Hematopoietic multipotent progenitor cell treated with erythropoietin and hydrocortisone succinate and interleukin-3 and kit ligand, for 17 days (in vitro differentiated cells): ENCODE data around the gene SARDH.

ENCODE experiments used
- DNase-seq: peaks from one replicate; pipeline ENCODE4 v3.0.0-alpha.2; 2015; ENCODE audit warnings: low spot score

Gene SARDH

GRCh38 chr9:133666845-133667244 lies 71.3 kb downstream of the SARDH start:
- no peak for DNase-seq

GRCh38 chr9:133666387-133666786 lies 71.8 kb downstream of the SARDH start:
- no peak for DNase-seq

GRCh38 chr9:133665535-133665934 lies 72.6 kb downstream of the SARDH start:
- DNase-seq: no peak

GRCh38 chr9:133665096-133665495 lies 73.1 kb downstream of the SARDH start:
- DNase-seq: no peak

GRCh38 chr9:133664173-133665050 lies 73.7 kb downstream of the SARDH start:
- no peak for DNase-seq

GRCh38 chr9:133661846-133662540 lies 76.2 kb downstream of the SARDH start:
- no peak for DNase-seq

DNA sequence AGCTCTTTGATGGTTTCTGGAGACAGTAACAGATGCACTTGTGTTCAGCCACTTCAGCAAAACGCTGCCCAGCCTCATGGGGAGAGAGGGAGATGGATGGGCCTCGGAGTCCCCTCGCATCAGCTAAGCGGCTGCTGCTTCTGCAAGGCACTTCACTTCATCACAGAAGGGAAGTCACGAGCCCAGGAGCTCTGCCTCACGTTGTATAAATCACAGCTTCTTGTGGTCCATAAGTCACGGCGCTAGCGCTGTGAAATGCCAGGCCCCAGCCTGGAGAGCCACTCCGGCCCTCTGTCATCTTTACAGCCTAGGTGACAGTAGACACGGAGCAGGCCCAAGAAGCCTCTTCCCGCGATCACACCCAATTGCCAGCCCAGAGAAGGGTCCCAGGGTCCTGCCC lies 78.6 kb downstream of the SARDH start:
- DNase-seq: no peak

- DNase-seq: no peak
Measured at GRCh38 chr9:133658442-133659431, 79.4 kb downstream of the SARDH start.

- no peak for DNase-seq
Measured at GRCh38 chr9:133657120-133657661, 81.0 kb downstream of the SARDH start.

DNA sequence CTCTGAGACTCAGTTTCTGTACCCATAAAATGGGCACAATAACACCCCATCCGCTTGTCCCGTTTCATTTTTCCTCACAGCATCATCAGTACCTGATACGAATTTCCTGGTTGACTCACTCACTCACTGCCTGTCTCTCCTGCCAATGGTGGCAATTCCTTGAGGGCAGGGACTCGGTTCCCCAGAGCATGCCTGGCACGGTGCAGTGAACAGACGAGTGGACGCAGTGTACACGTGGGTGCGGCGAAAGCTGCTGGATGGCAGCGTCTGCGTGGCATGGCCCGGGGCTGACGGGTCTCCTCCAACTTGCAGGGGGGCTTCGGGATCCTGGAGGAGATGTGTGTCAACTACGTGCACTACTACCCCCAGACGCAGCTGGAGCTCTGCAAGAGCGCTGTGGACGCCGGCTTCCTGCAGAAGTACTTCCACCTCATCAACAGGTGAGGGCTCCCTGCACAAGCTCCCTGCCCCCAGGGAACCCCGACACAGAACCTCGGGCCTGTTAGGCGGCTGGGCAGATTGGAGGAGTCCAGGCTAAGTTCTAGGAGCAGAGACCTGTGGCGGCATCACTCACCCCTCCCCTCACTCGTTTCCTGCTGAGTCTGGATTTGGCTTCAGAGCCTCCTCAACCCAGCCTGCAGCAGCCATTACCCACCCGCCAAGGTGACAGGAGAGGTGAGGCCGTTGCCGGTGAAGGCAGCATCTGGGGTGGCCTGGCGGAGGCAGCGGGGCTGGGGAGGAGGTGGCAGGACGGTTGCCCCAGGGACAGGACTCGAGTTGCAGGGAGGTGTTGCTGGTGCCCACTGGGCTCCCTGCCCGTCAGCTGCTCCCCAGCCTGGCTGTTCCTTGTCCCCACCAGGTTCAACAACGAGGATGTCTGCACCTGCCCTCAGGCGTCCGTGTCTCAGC lies 81.7 kb downstream of the SARDH start:
- DNase-seq: no peak

- no peak for DNase-seq
Measured at GRCh38 chr9:133655701-133656100, 82.5 kb downstream of the SARDH start.

GRCh38 chr9:133654736-133655657 lies 83.2 kb downstream of the SARDH start:
- no peak for DNase-seq

DNA sequence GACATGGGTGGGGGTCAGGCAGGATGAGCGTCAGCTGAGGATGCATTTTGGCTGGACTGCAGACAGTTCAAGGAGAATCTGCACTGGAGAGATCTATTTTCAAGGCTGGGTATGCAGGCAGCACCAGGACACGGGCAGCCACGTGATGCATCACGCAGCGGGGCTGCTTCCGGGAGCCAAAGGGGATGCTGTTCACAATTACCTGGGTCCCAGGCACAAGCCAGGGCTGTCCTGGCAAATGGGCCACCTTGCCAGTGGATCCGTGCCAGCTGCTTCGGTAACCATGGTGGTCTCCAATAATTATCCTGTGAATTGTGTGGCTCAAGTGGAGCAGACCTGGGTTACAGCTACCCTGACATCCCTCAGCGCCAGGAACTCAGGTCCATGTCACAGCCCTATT lies 84.5 kb downstream of the SARDH start:
- no peak for DNase-seq

- no peak for DNase-seq
Measured at GRCh38 chr9:133650026-133650425, 88.1 kb downstream of the SARDH start.

DNA sequence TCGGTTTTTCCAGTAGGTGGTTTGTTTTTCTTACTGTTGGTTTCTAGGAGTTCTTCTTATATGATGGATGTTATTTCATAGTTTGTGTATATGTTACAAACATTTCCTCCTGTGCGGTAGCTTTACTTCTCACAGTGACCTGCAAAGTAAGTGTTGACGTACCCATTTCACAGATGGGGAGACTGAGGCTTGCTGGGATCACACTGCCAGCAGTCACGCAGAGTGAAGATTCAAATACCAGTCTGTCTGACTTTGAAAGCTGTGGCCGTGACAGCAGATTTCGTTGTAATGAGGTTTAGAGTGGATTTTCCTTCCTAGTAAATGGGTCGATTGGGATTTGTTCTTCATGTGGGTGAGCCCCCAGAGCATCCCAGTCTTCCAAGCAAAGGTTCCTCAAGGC lies 89.0 kb downstream of the SARDH start:
- no peak for DNase-seq

DNA sequence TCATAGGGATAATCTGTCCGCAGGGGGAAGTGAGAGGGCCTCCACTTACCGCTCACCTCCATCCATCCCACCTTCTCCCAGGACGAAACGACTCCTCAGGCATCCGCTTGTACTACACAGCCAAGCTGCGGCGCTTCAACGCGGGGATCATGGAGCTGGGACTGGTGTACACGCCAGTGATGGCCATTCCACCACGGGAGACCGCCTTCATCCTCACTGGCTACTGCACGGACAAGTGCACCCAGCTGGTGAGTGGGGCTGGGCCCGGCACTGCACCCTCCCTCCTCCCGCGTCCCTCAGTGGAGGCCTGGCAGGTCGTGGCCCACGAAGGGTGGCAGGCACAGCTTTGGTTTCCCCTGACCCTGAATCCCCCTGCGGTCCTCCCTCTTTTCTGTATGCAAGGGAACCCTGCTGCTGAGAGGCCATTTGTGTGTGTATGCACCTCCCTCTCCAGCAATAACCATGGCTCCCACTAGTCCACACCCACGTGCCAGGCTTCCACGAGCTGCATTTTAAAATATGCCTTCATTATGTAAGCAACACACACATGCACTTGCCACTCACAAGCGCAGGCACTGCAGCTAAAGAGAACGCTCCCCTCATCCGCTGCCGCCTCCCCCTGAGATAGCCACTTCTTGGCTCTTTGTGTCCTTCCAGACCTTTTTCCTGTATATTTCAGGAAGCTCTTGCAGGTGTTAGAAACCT lies 90.2 kb downstream of the SARDH start:
- no peak for DNase-seq

GRCh38 chr9:133647148-133647547 lies 91.0 kb downstream of the SARDH start:
- no peak for DNase-seq

DNA sequence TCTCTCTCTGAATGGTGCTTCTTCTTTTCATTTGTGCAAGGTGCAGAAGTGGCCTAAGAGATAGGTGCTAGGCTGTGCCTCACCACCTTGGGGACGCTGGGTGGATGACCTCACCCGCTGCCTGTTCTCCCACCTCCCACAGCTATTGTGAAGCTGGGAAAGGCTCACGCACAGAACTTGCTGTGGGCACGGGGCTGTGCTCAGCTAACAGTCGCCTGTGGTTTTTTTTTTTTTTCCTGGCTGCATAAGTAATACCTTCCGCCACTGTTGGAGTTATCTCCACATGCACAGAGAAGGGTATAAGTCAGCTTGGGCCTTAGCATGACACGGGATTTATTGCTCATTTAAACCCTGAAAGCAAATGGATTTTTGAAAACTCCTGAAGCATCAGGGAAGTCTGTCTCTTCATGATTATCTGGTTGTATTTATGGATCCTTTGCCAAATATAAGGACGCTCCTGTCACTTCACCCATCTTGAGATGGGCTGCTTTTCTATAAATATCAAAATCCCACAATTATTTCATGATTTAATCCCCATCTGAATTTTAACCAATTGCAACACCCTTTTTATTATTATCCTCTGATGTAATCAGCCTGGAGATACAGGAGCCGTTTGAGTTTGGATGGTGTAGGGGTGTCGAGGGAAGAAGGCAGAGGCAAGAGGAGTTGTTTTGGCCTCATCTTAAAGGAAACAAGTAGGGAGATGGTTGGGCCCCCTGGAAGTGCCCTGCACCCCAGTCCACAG lies 93.0 kb downstream of the SARDH start:
- DNase-seq: no peak
